Vagina (tissue), 2 donors: ENCODE results near the gene OAS1. TPM values are rescaled to one million over a fixed set of nuclear protein-coding genes. Genes with fewer than 3 reads are reported as not detected.

ENCODE experiments used
- DNase-seq, 2 donors: peaks; one replicate each; pipeline ENCODE4 v3.0.0-alpha.2; 2017; ENCODE audit errors: extremely low spot score in 2 of 2
- H3K27ac ChIP-seq: fragments of 200-600 bp; sonication (generic); one replicate; pipeline ENCODE4 v1.5.1; 2019
- H3K27me3 ChIP-seq: fragments of 200-600 bp; sonication (generic); one replicate; pipeline ENCODE4 v1.5.1; 2019
- H3K36me3 ChIP-seq, 2 donors: fragments of 200-600 bp; sonication (generic); one replicate each; pipeline ENCODE4 v1.5.1; 2017 to 2019
- H3K4me1 ChIP-seq: fragments of 200-600 bp; sonication (generic); one replicate; pipeline ENCODE4 v1.5.1; 2019
- H3K4me3 ChIP-seq, 2 donors: fragments of 200-600 bp; sonication (generic); 1 replicate in 1 of 2; 2 replicates in 1 of 2; pipeline ENCODE4 v1.5.1; 2016 to 2019
- H3K9me3 ChIP-seq: fragments of 200-600 bp; sonication (generic); one replicate; pipeline ENCODE4 v1.5.1; 2019
- CTCF ChIP-seq, 3 experiments: fragments of 450-650 bp in 2 of 3; fragments of 200-600 bp in 1 of 3; sonication (generic) in 1 of 3; IDR thresholded peaks; one replicate each; pipeline ENCODE4 v1.5.1; 2017 to 2019; ENCODE audit warnings: antibody characterized with exemption in 3 of 3, mild to moderate bottlenecking in 2 of 3, moderate library complexity in 2 of 3
- POLR2A ChIP-seq, 2 donors: fragments of 450-650 bp; IDR thresholded peaks; one replicate each; pipeline ENCODE4 v1.6.1; 2017; ENCODE audit warnings: antibody characterized with exemption in 2 of 2, mild to moderate bottlenecking in 2 of 2, moderate library complexity in 2 of 2
- POLR2AphosphoS5 ChIP-seq, 2 donors: sonication (generic); formaldehyde crosslinking; IDR thresholded peaks; one replicate each; pipeline ENCODE4 v1.9.0; 2017; ENCODE audit warnings: antibody characterized with exemption in 2 of 2, mild to moderate bottlenecking in 2 of 2, low read depth in 1 of 2; ENCODE audit not compliant: insufficient read depth in 1 of 2
- intact Hi-C: fragments of 100-400 bp; cut with DNase I; formaldehyde crosslinking; loops from one replicate; pipeline ENCODE4 v1.15.1; 2023
- total RNA-seq: library from RNA; depleted of rRNA; stranded (reverse); fragments of >200 nt; gene quantifications from one replicate; pipeline ENCODE4 v1.2.3, GENCODE V29; 2016

Gene OAS1
- total RNA-seq, 1 donor from 2014 or later: 30.9 TPM

- Histone ChIP-seq H3K9me3 (no peaks in the 10 kb centered on the region), H3K36me3 (no peaks in the 10 kb centered on the region), H3K4me1 (no peaks in the 10 kb centered on the region), H3K27me3 (no peaks in the 10 kb centered on the region), H3K27ac (no peak overlapping the region), H3K4me3 (no peak overlapping the region)
- intact Hi-C loops: no loop called here
- TF ChIP-seq CTCF (IDR thresholded peaks at IDR 0.05) (no peak), POLR2A (IDR thresholded peaks at IDR 0.05) (no peak), POLR2AphosphoS5 (IDR thresholded peaks at IDR 0.05; ENCODE audit: insufficient read depth in 1 of 2, low read depth in 1 of 2) (no peak)
- no peak for DNase-seq
These were observed 26.4 kb downstream of the OAS1 start for GRCh38 chr12:112933129-112933505.

GRCh38 chr12:112936264-112936663, 29.5 kb downstream of the OAS1 start:
- H3K27me3 ChIP-seq: no peaks in the 10 kb centered on the region
- intact Hi-C loops: no loop called here
- peak overlapping the region; percentile 42 for H3K27ac ChIP-seq
- H3K4me3 ChIP-seq: no peak overlapping the region
- peak in 1 of 2 donors; percentile 93 for DNase-seq
- peak in 1 of 2 donors; percentile 57 for TF ChIP-seq POLR2AphosphoS5 (IDR thresholded peaks at IDR 0.05; ENCODE audit: insufficient read depth in 1 of 2, low read depth in 1 of 2)
- no peak for TF ChIP-seq POLR2A (IDR thresholded peaks at IDR 0.05)
- H3K36me3 ChIP-seq: no peaks in the 10 kb centered on the region
- no peaks in the 10 kb centered on the region for H3K9me3 ChIP-seq
- peaks cover 18% of the 10 kb centered on the region for H3K4me1 ChIP-seq

GRCh38 chr12:112936927-112937326, 30.2 kb downstream of the OAS1 start:
- TF ChIP-seq POLR2A (IDR thresholded peaks at IDR 0.05): no peak
- no peak for TF ChIP-seq CTCF (IDR thresholded peaks at IDR 0.05)
- TF ChIP-seq POLR2AphosphoS5 (IDR thresholded peaks at IDR 0.05; ENCODE audit: insufficient read depth in 1 of 2, low read depth in 1 of 2): peak in 1 of 2 donors; percentile 77
- peak overlapping the region; percentile 42 for H3K27ac ChIP-seq
- intact Hi-C loops: no loop called here
- H3K27me3 ChIP-seq: no peaks in the 10 kb centered on the region
- no peak for DNase-seq
- no peaks in the 10 kb centered on the region for H3K9me3 ChIP-seq
- H3K4me3 ChIP-seq: no peak overlapping the region
- H3K4me1 ChIP-seq: peaks cover 18% of the 10 kb centered on the region
- H3K36me3 ChIP-seq: no peaks in the 10 kb centered on the region

- H3K27ac ChIP-seq: peak within 1 kb of the TSS; percentile 86
- H3K4me3 ChIP-seq: peak within 1 kb of the TSS; percentile 71 to 83
- peak; percentile 91 to 94 for DNase-seq
- no peak for TF ChIP-seq CTCF (IDR thresholded peaks at IDR 0.05)
- peak; percentile 60 to 76 for TF ChIP-seq POLR2AphosphoS5 (IDR thresholded peaks at IDR 0.05; ENCODE audit: insufficient read depth in 1 of 2, low read depth in 1 of 2)
- TF ChIP-seq POLR2A (IDR thresholded peaks at IDR 0.05): no peak
- H3K9me3 ChIP-seq: no peaks in the 10 kb centered on the region
- intact Hi-C loops: no loop called here
- no peaks in the 10 kb centered on the region for H3K36me3 ChIP-seq
- no peaks in the 10 kb centered on the region for H3K27me3 ChIP-seq
- H3K4me1 ChIP-seq: peaks cover 18% of the 10 kb centered on the region
These were observed 31.3 kb downstream of the OAS1 start, which contains the start of gene OAS3 for GRCh38 chr12:112937741-112938719. Gene OAS3 (plus strand): TSS chr12:112938474. CDS start chr12:112938531, 57 bp downstream.

GRCh38 chr12:112938751-112939150, 32.0 kb downstream of the OAS1 start:
- peak overlapping the region; percentile 71 to 83 for H3K4me3 ChIP-seq
- intact Hi-C loops: no loop called here
- H3K27ac ChIP-seq: peak overlapping the region; percentile 86
- no peaks in the 10 kb centered on the region for H3K9me3 ChIP-seq
- no peaks in the 10 kb centered on the region for H3K36me3 ChIP-seq
- no peaks in the 10 kb centered on the region for H3K27me3 ChIP-seq
- DNase-seq: peak in 1 of 2 donors; percentile 74
- peaks cover 18% of the 10 kb centered on the region for H3K4me1 ChIP-seq
- TF ChIP-seq CTCF (IDR thresholded peaks at IDR 0.05) (no peak), POLR2AphosphoS5 (IDR thresholded peaks at IDR 0.05; ENCODE audit: insufficient read depth in 1 of 2, low read depth in 1 of 2) (no peak), POLR2A (IDR thresholded peaks at IDR 0.05) (no peak)
